ENCODE results near the gene PER1. TPM values are rescaled to one million over a fixed set of nuclear protein-coding genes. Genes with fewer than 3 reads are reported as not detected.
A peak's percentile ranks its signal among the peaks of the same experiment; 100 is the strongest.

PER1 gene
- total and polyA plus RNA-seq, 9 of the 15 experiments (the other 6 are each of a cell fraction or from before 2014, with no cell fraction given): 0.13 to 26.0 (median 3.4) TPM

DNA sequence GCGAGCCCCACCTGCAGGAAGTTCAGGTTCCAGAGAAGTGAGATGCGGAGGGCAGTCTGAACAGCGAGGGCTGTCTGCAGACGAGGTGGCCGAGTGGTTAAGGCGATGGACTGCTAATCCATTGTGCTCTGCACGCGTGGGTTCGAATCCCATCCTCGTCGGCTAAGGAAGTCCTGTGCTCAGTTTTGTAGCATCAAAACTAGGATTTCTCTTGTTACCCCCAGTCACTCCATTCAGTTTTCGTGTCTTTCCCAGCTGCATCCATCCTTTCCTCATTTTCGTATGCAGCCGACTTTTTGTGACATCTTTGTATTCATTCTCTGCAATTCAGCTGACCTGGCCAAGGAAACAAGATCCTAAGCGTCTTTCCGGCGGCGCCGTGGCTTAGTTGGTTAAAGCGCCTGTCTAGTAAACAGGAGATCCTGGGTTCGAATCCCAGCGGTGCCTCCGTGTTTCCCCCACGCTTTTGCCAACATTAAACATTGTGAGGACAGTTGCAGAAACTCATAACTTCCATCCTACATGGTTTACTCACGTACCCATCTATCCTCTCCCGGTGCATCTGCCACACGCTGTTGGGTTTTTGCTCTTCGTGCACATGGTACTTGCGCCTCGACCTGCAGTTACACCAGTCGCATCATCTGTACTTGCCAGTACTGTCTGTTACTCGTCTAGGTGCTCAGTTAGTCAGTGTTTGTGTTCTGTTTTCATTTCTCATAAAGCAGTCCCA is 34.7 kb upstream of the PER1 start (continued):
- TF ChIP-seq HCFC1 (IDR thresholded peaks at IDR 0.05; ENCODE audit: low read depth, low read length) (peak; percentile 27; the same call in 1 of the 2 replicates), ZNF764 (CRISPR knock-in tag; IDR thresholded peaks at IDR 0.05; ENCODE audit: low read depth) (peak; percentile 93), ZNF318 (IDR thresholded peaks at IDR 0.05; ENCODE audit: borderline replicate concordance in 1 of 2, low read depth in 1 of 2) (no peak), KDM5B (IDR thresholded peaks at IDR 0.05; ENCODE audit: insufficient replicate concordance, low read depth, low read length) (no peak), FOXK2 (conservative IDR thresholded peaks at IDR 0.05 in 1 of 2, IDR thresholded peaks at IDR 0.05 in 1 of 2; ENCODE audit: low read depth in 2 of 2) (peak; percentile 46 to 83; a peak in 3 of 4 replicates), MTA1 (IDR thresholded peaks at IDR 0.05; ENCODE audit: borderline replicate concordance) (no peak), ESRRA (IDR thresholded peaks at IDR 0.05; ENCODE audit: borderline replicate concordance, low read depth) (no peak), TFAP4 (CRISPR knock-in tag; IDR thresholded peaks at IDR 0.05; ENCODE audit: borderline replicate concordance) (peak; percentile 80), FOXA3 (CRISPR knock-in tag; conservative IDR thresholded peaks at IDR 0.05 in 1 of 2, IDR thresholded peaks at IDR 0.05 in 1 of 2) (peak in 1 of 2 experiments; percentile 78; a peak in 2 of 4 replicates), LEF1 (IDR thresholded peaks at IDR 0.05) (0 out of 2 replicates have a peak, but pooled peaks have one; percentile 28), TEAD1 (CRISPR knock-in tag; IDR thresholded peaks at IDR 0.05) (peak in 1 of 2 experiments; percentile 70; a peak in 1 of 4 replicates), MYNN (IDR thresholded peaks at IDR 0.05) (no peak), MYNN (CRISPR knock-in tag; IDR thresholded peaks at IDR 0.05) (no peak)
- TF ChIP-seq, protein P1, sequence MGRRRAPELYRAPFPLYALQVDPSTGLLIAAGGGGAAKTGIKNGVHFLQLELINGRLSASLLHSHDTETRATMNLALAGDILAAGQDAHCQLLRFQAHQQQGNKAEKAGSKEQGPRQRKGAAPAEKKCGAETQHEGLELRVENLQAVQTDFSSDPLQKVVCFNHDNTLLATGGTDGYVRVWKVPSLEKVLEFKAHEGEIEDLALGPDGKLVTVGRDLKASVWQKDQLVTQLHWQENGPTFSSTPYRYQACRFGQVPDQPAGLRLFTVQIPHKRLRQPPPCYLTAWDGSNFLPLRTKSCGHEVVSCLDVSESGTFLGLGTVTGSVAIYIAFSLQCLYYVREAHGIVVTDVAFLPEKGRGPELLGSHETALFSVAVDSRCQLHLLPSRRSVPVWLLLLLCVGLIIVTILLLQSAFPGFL (CRISPR knock-in tag; IDR thresholded peaks at IDR 0.05): 0 out of 2 replicates have a peak, but pooled peaks have one; percentile 36

All from K562 (cell line).